ENCODE data around the gene ABCG5.

The ABCG5 gene

GRCh38 chr2:43812947-43813346, 25.7 kb downstream of the ABCG5 start:
- Histone ChIP-seq H3K79me2 (ENCODE audit: insufficient read depth, low read length) (no peaks in the 10 kb centered on the region), H4K20me1 (ENCODE audit: low read depth, low read length) (no peaks in the 10 kb centered on the region), H3K36me3 (ENCODE audit: low read length) (no peaks in the 10 kb centered on the region), H3K9me3 (ENCODE audit: insufficient read depth, low read length) (no peaks in the 10 kb centered on the region), H3K27ac (ENCODE audit: low read depth, low read length) (no peak overlapping the region), H3K9ac (ENCODE audit: low read length) (no peak overlapping the region), H2AFZ (ENCODE audit: low read depth, low read length, severe bottlenecking) (no peak overlapping the region), H3K4me3 (ENCODE audit: insufficient read depth, low read length, poor library complexity, severe bottlenecking) (no peak overlapping the region), H3F3A (ENCODE audit: insufficient read depth) (no peaks in the 10 kb centered on the region), H3K4me2 (ENCODE audit: low read depth, low read length, poor library complexity, severe bottlenecking) (no peak overlapping the region), H3K9me2 (replicated peaks; ENCODE audit: insufficient read depth, low read length) (no peaks in the 10 kb centered on the region), H3K27me3 (ENCODE audit: low read length) (no peaks in the 10 kb centered on the region)
- TF ChIP-seq, protein P1, sequence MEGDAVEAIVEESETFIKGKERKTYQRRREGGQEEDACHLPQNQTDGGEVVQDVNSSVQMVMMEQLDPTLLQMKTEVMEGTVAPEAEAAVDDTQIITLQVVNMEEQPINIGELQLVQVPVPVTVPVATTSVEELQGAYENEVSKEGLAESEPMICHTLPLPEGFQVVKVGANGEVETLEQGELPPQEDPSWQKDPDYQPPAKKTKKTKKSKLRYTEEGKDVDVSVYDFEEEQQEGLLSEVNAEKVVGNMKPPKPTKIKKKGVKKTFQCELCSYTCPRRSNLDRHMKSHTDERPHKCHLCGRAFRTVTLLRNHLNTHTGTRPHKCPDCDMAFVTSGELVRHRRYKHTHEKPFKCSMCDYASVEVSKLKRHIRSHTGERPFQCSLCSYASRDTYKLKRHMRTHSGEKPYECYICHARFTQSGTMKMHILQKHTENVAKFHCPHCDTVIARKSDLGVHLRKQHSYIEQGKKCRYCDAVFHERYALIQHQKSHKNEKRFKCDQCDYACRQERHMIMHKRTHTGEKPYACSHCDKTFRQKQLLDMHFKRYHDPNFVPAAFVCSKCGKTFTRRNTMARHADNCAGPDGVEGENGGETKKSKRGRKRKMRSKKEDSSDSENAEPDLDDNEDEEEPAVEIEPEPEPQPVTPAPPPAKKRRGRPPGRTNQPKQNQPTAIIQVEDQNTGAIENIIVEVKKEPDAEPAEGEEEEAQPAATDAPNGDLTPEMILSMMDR (IDR thresholded peaks at IDR 0.05; ENCODE audit: insufficient read depth, low read length, poor library complexity, severe bottlenecking) = no peak
- no peak for TF ChIP-seq EZH2phosphoT487 (conservative IDR thresholded peaks at IDR 0.05; ENCODE audit: low read length)

DNA sequence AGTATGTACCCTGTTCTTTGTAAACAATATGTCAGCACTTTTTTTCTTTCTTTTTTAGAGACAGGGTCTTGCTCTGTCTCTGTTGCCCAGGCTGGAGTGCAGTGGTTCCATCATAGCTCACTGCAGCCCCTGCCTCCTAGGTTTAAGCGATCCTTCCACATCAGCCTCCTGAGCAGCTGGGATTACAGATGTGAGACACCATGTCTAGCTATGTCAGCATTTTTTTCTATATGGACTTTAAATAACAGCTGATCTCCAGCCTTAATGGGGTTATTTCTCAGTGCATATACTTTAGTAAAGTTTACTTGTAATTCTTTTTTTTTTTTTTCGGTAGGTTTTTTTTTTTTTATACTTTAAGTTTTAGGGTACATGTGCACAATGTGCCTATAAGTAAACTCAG, 26.6 kb downstream of the ABCG5 start:
- H3F3A ChIP-seq (ENCODE audit: insufficient read depth) = no peaks in the 10 kb centered on the region
- no peaks in the 10 kb centered on the region for H3K9me2 ChIP-seq (replicated peaks; ENCODE audit: insufficient read depth, low read length)
- H3K79me2 ChIP-seq (ENCODE audit: insufficient read depth, low read length) = no peaks in the 10 kb centered on the region
- TF ChIP-seq, protein P1 (IDR thresholded peaks at IDR 0.05; ENCODE audit: insufficient read depth, low read length, poor library complexity, severe bottlenecking) = no peak
- TF ChIP-seq EZH2phosphoT487 (conservative IDR thresholded peaks at IDR 0.05; ENCODE audit: low read length) = no peak
- H3K9me3 ChIP-seq (ENCODE audit: insufficient read depth, low read length) = no peaks in the 10 kb centered on the region
- H3K27me3 ChIP-seq (ENCODE audit: low read length) = no peaks in the 10 kb centered on the region
- H3K27ac ChIP-seq (ENCODE audit: low read depth, low read length) = no peak overlapping the region
- no peaks in the 10 kb centered on the region for H4K20me1 ChIP-seq (ENCODE audit: low read depth, low read length)
- no peak overlapping the region for H3K4me3 ChIP-seq (ENCODE audit: insufficient read depth, low read length, poor library complexity, severe bottlenecking)
- H3K36me3 ChIP-seq (ENCODE audit: low read length) = no peaks in the 10 kb centered on the region
- H2AFZ ChIP-seq (ENCODE audit: low read depth, low read length, severe bottlenecking) = no peak overlapping the region
- no peak overlapping the region for H3K9ac ChIP-seq (ENCODE audit: low read length)
- no peak overlapping the region for H3K4me2 ChIP-seq (ENCODE audit: low read depth, low read length, poor library complexity, severe bottlenecking)

DNA sequence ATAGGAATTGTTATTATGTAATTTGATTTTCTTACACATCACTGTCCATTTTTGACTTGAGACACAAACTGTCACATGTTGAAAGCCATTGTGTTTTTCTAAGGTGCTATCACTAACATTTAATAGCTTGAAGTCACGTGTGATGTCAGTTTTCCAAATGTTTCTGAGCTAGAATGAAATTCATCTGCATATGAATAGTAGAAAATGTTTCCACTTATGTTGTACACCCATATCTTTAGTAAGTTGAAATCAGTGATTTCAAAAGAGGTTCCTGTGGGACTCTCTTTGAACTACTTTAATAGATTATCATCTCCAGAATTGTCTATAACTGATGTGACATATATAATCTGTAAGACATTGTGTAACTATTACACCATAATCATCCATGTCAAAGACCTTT, 27.8 kb downstream of the ABCG5 start:
- TF ChIP-seq EZH2phosphoT487 (conservative IDR thresholded peaks at IDR 0.05; ENCODE audit: low read length) = no peak
- TF ChIP-seq, protein P1 (IDR thresholded peaks at IDR 0.05; ENCODE audit: insufficient read depth, low read length, poor library complexity, severe bottlenecking) = no peak
- H3K36me3 ChIP-seq (ENCODE audit: low read length) = no peaks in the 10 kb centered on the region

More for the DNA sequence above, 27.8 kb downstream of the ABCG5 start:
- no peak overlapping the region for H3K4me3 ChIP-seq (ENCODE audit: insufficient read depth, low read length, poor library complexity, severe bottlenecking)
- no peak overlapping the region for H2AFZ ChIP-seq (ENCODE audit: low read depth, low read length, severe bottlenecking)
- H3K27ac ChIP-seq (ENCODE audit: low read depth, low read length) = no peak overlapping the region
- H3F3A ChIP-seq (ENCODE audit: insufficient read depth) = no peaks in the 10 kb centered on the region
- H3K9me3 ChIP-seq (ENCODE audit: insufficient read depth, low read length) = no peaks in the 10 kb centered on the region
- H3K9me2 ChIP-seq (replicated peaks; ENCODE audit: insufficient read depth, low read length) = no peaks in the 10 kb centered on the region
- H3K79me2 ChIP-seq (ENCODE audit: insufficient read depth, low read length) = no peaks in the 10 kb centered on the region
- no peaks in the 10 kb centered on the region for H4K20me1 ChIP-seq (ENCODE audit: low read depth, low read length)
- H3K4me2 ChIP-seq (ENCODE audit: low read depth, low read length, poor library complexity, severe bottlenecking) = no peak overlapping the region
- no peaks in the 10 kb centered on the region for H3K27me3 ChIP-seq (ENCODE audit: low read length)
- no peak overlapping the region for H3K9ac ChIP-seq (ENCODE audit: low read length)
